22Rv1 (cell line): ENCODE data around the gene PCDH9.

Experiments
- H3K27ac ChIP-seq: fragments of 450-650 bp; 2 replicates; pipeline ENCODE4 v1.5.1; 2017
- CTCF ChIP-seq: fragments of 450-650 bp; IDR thresholded peaks from 2 replicates; pipeline ENCODE4 v1.5.1; 2017; ENCODE audit warnings: mild to moderate bottlenecking
- ZFX ChIP-seq: fragments of 450-650 bp; IDR thresholded peaks from 2 replicates; pipeline ENCODE4 v1.6.1; 2017; ENCODE audit warnings: antibody characterized with exemption, borderline replicate concordance

Gene PCDH9

GRCh38 chr13:66409542-66409941 lies 820.6 kb downstream of the PCDH9 start:
- no peak overlapping the region for H3K27ac ChIP-seq
- TF ChIP-seq ZFX = no peak
- no peak for TF ChIP-seq CTCF

- H3K27ac ChIP-seq = no peak overlapping the region
- no peak for TF ChIP-seq CTCF
- TF ChIP-seq ZFX = no peak
These were observed 823.0 kb downstream of the PCDH9 start for GRCh38 chr13:66407128-66407527.

- H3K27ac ChIP-seq = no peak overlapping the region
- TF ChIP-seq ZFX (no peak), CTCF (no peak)
These were observed 824.0 kb downstream of the PCDH9 start for GRCh38 chr13:66405908-66406802.

- TF ChIP-seq ZFX (no peak), CTCF (no peak)
- H3K27ac ChIP-seq = no peak overlapping the region
These were observed 827.6 kb downstream of the PCDH9 start for GRCh38 chr13:66402546-66402945.

GRCh38 chr13:66402066-66402465 lies 828.1 kb downstream of the PCDH9 start:
- no peak overlapping the region for H3K27ac ChIP-seq
- TF ChIP-seq CTCF (no peak), ZFX (no peak)

GRCh38 chr13:66400292-66400691 lies 829.8 kb downstream of the PCDH9 start:
- no peak for TF ChIP-seq CTCF
- TF ChIP-seq ZFX = no peak
- H3K27ac ChIP-seq = no peak overlapping the region

- no peak overlapping the region for H3K27ac ChIP-seq
- TF ChIP-seq ZFX = no peak
- no peak for TF ChIP-seq CTCF
These were observed 830.3 kb downstream of the PCDH9 start for GRCh38 chr13:66399873-66400272.
